ENCODE data around the gene FAM163B. TPM values are rescaled to one million over a fixed set of nuclear protein-coding genes. Genes with fewer than 3 reads are reported as not detected.

FAM163B gene
- total and polyA plus RNA-seq, 9 of the 15 experiments (the other 6 are each of a cell fraction or from before 2014, with no cell fraction given), result not detected

DNA sequence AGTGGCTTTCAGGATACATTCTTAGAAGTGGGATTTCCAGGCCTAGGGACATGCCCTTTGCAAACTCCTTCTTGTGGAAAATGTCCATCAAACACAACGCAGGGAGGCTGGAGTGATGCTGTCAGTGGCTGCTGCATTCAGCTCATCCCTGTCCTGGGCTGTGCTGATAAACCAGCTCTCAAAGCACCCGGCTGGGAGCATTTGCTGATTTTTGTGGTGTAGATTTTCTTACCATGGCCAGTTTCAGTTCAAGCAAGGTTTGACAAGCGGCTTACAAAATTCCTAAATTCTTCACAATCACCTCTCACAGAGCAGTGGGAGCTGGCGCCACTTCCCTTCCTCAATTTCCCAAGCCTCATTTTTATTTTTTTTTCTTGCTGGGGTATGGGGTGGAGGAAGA lies 28.2 kb downstream of the FAM163B start (continued):
- TF ChIP-seq, protein P1, sequence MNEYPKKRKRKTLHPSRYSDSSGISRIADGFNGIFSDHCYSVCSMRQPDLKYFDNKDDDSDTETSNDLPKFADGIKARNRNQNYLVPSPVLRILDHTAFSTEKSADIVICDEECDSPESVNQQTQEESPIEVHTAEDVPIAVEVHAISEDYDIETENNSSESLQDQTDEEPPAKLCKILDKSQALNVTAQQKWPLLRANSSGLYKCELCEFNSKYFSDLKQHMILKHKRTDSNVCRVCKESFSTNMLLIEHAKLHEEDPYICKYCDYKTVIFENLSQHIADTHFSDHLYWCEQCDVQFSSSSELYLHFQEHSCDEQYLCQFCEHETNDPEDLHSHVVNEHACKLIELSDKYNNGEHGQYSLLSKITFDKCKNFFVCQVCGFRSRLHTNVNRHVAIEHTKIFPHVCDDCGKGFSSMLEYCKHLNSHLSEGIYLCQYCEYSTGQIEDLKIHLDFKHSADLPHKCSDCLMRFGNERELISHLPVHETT (CRISPR knock-in tag; conservative IDR thresholded peaks at IDR 0.05 in 1 of 2, IDR thresholded peaks at IDR 0.05 in 1 of 2), result no peak
- no peak for TF ChIP-seq KHSRP (IDR thresholded peaks at IDR 0.05)
- no peak for TF ChIP-seq PHB (CRISPR knock-in tag; IDR thresholded peaks at IDR 0.05)
- TF ChIP-seq NR4A1 (CRISPR knock-in tag; IDR thresholded peaks at IDR 0.05), result no peak
- TF ChIP-seq NR4A1 (tag; IDR thresholded peaks at IDR 0.05), result no peak

DNA sequence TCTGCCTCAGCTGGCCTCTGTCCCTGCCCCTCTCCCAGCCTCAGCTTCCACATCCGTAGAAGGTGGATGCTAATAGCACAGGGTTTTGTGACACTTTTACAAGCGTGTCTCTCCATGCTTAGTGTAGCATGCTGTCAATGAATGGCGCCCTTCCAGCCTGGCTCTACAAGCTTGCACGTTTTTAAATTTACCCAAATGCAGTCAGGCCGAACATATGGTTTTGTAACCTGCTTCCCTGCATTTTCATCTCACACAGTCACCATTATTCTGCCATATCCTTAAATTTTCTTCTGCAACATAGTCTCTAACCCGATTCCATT lies 28.8 kb downstream of the FAM163B start:
- Histone ChIP-seq H3K4me3 (no peak overlapping the region), H3K4me1 (replicated peaks in 1 of 2; ENCODE audit: control insufficient read depth in 2 of 2, insufficient read depth in 2 of 2, low read length in 2 of 2) (peaks cover 0 to 22% of the 10 kb centered on the region in 2 experiments; a peak in 2 of 5 replicates), H3K9me3 (replicated peaks; ENCODE audit: control insufficient read depth, insufficient read depth, low read depth, low read length) (no peaks in the 10 kb centered on the region), H3K4me2 (ENCODE audit: insufficient read depth, low read length) (no peak overlapping the region), H3K27me3 (ENCODE audit: control insufficient read depth in 2 of 2, insufficient read depth in 2 of 2, low read length in 2 of 2) (peaks cover 43 to 89% of the 10 kb centered on the region in 2 experiments; a peak in 4 of 5 replicates), H3K79me2 (ENCODE audit: control insufficient read depth, insufficient read depth, low read length) (no peaks in the 10 kb centered on the region), H2AFZ (ENCODE audit: low read depth, low read length) (no peak overlapping the region), H3K36me3 (ENCODE audit: control insufficient read depth, insufficient read depth, low read length) (no peaks in the 10 kb centered on the region), H3K9me1 (ENCODE audit: control insufficient read depth, insufficient read depth, low read length) (no peaks in the 10 kb centered on the region), H3K27ac (ENCODE audit: extremely low read depth, low read depth, low read length) (no peak overlapping the region), H3K9ac (ENCODE audit: insufficient read depth in 1 of 2, low read depth in 2 of 2, low read length in 2 of 2) (no peak overlapping the region), H4K20me1 (replicated peaks; ENCODE audit: control insufficient read depth, insufficient read depth, low read length) (peaks cover 15% of the 10 kb centered on the region)
- FAIRE-seq (no peak), DNase-seq (ENCODE audit: extremely low read depth in 1 of 4, low spot score in 3 of 4) (no peak), ATAC-seq (no peak)
- POLR2A ChIA-PET, result no interaction called here
- CTCF ChIA-PET (ENCODE audit: low intra/inter-chr PET ratio), result no interaction called here
- in situ Hi-C loops (cut with MboI) (no loop called here), intact Hi-C loops (cut with micrococcal nuclease) (no loop called here)
- 0% methylated on average over 6 of the region's 6 CpGs for WGBS (ENCODE audit: insufficient coverage, low coverage, missing lambda C conversion rate)
- BruUV-seq (replicated peaks), result no TSS peak
- TF ChIP-seq, protein P2, sequence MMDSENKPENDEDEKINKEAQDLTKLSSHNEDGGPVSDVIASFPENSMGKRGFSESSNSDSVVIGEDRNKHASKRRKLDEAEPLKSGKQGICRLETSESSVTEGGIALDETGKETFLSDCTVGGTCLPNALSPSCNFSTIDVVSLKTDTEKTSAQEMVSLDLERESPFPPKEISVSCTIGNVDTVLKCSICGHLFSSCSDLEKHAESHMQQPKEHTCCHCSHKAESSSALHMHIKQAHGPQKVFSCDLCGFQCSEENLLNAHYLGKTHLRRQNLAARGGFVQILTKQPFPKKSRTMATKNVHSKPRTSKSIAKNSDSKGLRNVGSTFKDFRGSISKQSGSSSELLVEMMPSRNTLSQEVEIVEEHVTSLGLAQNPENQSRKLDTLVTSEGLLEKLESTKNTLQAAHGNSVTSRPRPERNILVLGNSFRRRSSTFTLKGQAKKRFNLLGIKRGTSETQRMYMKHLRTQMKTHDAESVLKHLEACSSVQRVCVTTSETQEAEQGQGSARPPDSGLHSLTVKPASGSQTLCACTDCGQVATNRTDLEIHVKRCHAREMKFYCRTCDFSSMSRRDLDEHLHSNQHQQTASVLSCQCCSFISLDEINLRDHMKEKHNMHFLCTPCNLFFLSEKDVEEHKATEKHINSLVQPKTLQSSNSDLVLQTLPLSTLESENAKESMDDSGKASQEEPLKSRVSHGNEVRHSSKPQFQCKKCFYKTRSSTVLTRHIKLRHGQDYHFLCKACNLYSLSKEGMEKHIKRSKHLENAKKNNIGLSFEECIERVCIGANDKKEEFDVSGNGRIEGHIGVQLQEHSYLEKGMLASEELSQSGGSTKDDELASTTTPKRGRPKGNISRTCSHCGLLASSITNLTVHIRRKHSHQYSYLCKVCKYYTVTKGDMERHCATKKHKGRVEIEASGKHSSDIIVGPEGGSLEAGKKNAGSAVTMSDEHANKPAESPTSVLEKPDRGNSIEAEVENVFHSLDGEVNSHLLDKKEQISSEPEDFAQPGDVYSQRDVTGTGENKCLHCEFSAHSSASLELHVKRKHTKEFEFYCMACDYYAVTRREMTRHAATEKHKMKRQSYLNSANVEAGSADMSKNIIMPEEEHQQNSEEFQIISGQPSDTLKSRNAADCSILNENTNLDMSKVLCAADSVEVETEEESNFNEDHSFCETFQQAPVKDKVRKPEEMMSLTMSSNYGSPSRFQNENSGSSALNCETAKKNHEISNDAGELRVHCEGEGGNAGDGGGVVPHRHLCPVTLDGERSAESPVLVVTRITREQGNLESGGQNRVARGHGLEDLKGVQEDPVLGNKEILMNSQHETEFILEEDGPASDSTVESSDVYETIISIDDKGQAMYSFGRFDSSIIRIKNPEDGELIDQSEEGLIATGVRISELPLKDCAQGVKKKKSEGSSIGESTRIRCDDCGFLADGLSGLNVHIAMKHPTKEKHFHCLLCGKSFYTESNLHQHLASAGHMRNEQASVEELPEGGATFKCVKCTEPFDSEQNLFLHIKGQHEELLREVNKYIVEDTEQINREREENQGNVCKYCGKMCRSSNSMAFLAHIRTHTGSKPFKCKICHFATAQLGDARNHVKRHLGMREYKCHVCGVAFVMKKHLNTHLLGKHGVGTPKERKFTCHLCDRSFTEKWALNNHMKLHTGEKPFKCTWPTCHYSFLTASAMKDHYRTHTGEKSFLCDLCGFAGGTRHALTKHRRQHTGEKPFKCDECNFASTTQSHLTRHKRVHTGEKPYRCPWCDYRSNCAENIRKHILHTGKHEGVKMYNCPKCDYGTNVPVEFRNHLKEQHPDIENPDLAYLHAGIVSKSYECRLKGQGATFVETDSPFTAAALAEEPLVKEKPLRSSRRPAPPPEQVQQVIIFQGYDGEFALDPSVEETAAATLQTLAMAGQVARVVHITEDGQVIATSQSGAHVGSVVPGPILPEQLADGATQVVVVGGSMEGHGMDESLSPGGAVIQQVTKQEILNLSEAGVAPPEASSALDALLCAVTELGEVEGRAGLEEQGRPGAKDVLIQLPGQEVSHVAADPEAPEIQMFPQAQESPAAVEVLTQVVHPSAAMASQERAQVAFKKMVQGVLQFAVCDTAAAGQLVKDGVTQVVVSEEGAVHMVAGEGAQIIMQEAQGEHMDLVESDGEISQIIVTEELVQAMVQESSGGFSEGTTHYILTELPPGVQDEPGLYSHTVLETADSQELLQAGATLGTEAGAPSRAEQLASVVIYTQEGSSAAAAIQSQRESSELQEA (IDR thresholded peaks at IDR 0.05; ENCODE audit: low read depth), result no peak
- TF ChIP-seq ZBTB34 (CRISPR knock-in tag; IDR thresholded peaks at IDR 0.05) (no peak), SNAPC5 (CRISPR knock-in tag; IDR thresholded peaks at IDR 0.05) (no peak), ZSCAN32 (CRISPR knock-in tag; IDR thresholded peaks at IDR 0.05) (no peak), ZNF444 (CRISPR knock-in tag; IDR thresholded peaks at IDR 0.05) (no peak), ZNF263 (CRISPR knock-in tag; IDR thresholded peaks at IDR 0.05; ENCODE audit: borderline replicate concordance) (no peak), NBN (IDR thresholded peaks at IDR 0.05; ENCODE audit: low read depth) (no peak)

Measured in K562 (cell line).